GM19193 (cell line): ENCODE results near the gene MKLN1.

Experiments
- POLR2A ChIP-seq: IDR thresholded peaks from 4 replicates; pipeline ENCODE4 v1.6.1; 2011; ENCODE audit not compliant: insufficient read depth, insufficient read length; ENCODE audit errors: extremely low read depth

MKLN1 gene

GRCh38 chr7:131330299-131330698 lies 2.6 kb downstream of the MKLN1 start:
- no peak for TF ChIP-seq POLR2A

- no peak for TF ChIP-seq POLR2A
Measured at GRCh38 chr7:131331806-131332205, 4.1 kb downstream of the MKLN1 start.

- TF ChIP-seq POLR2A, result no peak
Measured at GRCh38 chr7:131335639-131336381, 8.1 kb downstream of the MKLN1 start.

GRCh38 chr7:131336956-131337355 lies 9.3 kb downstream of the MKLN1 start:
- TF ChIP-seq POLR2A, result no peak

GRCh38 chr7:131338173-131338572 lies 10.5 kb downstream of the MKLN1 start:
- no peak for TF ChIP-seq POLR2A

- TF ChIP-seq POLR2A, result no peak
Measured at GRCh38 chr7:131338691-131339390, 11.2 kb downstream of the MKLN1 start.

- TF ChIP-seq POLR2A, result no peak
Measured at GRCh38 chr7:131341690-131342089, 14.0 kb downstream of the MKLN1 start.

GRCh38 chr7:131342864-131343442 lies 15.3 kb downstream of the MKLN1 start:
- no peak for TF ChIP-seq POLR2A

GRCh38 chr7:131346885-131347592 lies 19.4 kb downstream of the MKLN1 start:
- TF ChIP-seq POLR2A, result no peak

GRCh38 chr7:131352032-131352431 lies 24.4 kb downstream of the MKLN1 start:
- TF ChIP-seq POLR2A, result no peak

- no peak for TF ChIP-seq POLR2A
Measured at GRCh38 chr7:131354390-131354789, 26.7 kb downstream of the MKLN1 start.

GRCh38 chr7:131355917-131356777 lies 28.5 kb downstream of the MKLN1 start:
- TF ChIP-seq POLR2A, result no peak

- TF ChIP-seq POLR2A, result no peak
Measured at GRCh38 chr7:131357282-131357880, 29.7 kb downstream of the MKLN1 start.

- no peak for TF ChIP-seq POLR2A
Measured at GRCh38 chr7:131358636-131359035, 31.0 kb downstream of the MKLN1 start.
